HG03108 (cell line): Measurements from ENCODE around the gene DLG2.

Experiments
- ATAC-seq: cut with Tn5 transposase; IDR thresholded peaks from one replicate; pipeline ENCODE4 v1.9.1; 2021; ENCODE audit warnings: moderate library complexity; ENCODE audit not compliant: unreplicated experiment

The DLG2 gene

GRCh38 chr11:83717537-83717936 lies 1909.6 kb downstream of the DLG2 start:
- no peak for ATAC-seq

- ATAC-seq, result no peak
These were observed 1911.1 kb downstream of the DLG2 start for GRCh38 chr11:83715927-83716535.

- ATAC-seq, result no peak
These were observed 1913.4 kb downstream of the DLG2 start for GRCh38 chr11:83713708-83714107.

GRCh38 chr11:83711106-83711527 lies 1916.0 kb downstream of the DLG2 start:
- ATAC-seq, result no peak

- no peak for ATAC-seq
These were observed 1917.7 kb downstream of the DLG2 start for GRCh38 chr11:83709434-83709833.

GRCh38 chr11:83706566-83706965 lies 1920.6 kb downstream of the DLG2 start:
- ATAC-seq, result no peak

- ATAC-seq, result no peak
These were observed 1924.3 kb downstream of the DLG2 start for GRCh38 chr11:83702796-83703195.

GRCh38 chr11:83697518-83697917 lies 1929.6 kb downstream of the DLG2 start:
- ATAC-seq, result no peak

GRCh38 chr11:83695046-83695445 lies 1932.1 kb downstream of the DLG2 start:
- ATAC-seq, result no peak

- no peak for ATAC-seq
These were observed 1932.8 kb downstream of the DLG2 start for GRCh38 chr11:83694191-83694910.

- no peak for ATAC-seq
These were observed 1933.7 kb downstream of the DLG2 start for GRCh38 chr11:83693306-83693992.

GRCh38 chr11:83692675-83693074 lies 1934.5 kb downstream of the DLG2 start:
- no peak for ATAC-seq

- no peak for ATAC-seq
These were observed 1935.6 kb downstream of the DLG2 start for GRCh38 chr11:83691451-83691950.

GRCh38 chr11:83689144-83689780 lies 1937.9 kb downstream of the DLG2 start:
- ATAC-seq, result no peak

- no peak for ATAC-seq
These were observed 1939.4 kb downstream of the DLG2 start for GRCh38 chr11:83687787-83688186.

- ATAC-seq, result no peak
These were observed 1941.4 kb downstream of the DLG2 start for GRCh38 chr11:83685730-83686129.

- ATAC-seq, result no peak
These were observed 1943.1 kb downstream of the DLG2 start for GRCh38 chr11:83684071-83684470.

GRCh38 chr11:83682611-83682973 lies 1944.6 kb downstream of the DLG2 start:
- peak; percentile 89 for ATAC-seq

GRCh38 chr11:83681906-83682610 lies 1945.1 kb downstream of the DLG2 start:
- ATAC-seq, result no peak

GRCh38 chr11:83681031-83681781 lies 1945.9 kb downstream of the DLG2 start:
- ATAC-seq, result peak; percentile 52
